Stimulated activated CD4-positive, alpha-beta T cell treated with anti-CD3 and anti-CD28 coated beads, Interleukin-2, amount 100 ng/mL, for 24 hours (primary cell): Measurements from ENCODE around the gene VIM.
A peak's percentile ranks its signal among the peaks of the same experiment; 100 is the strongest.

ENCODE experiments used
- DNase-seq, 2 donors: peaks; one replicate each; pipeline ENCODE4 v3.0.0-alpha.2; 2020

The VIM gene

DNA sequence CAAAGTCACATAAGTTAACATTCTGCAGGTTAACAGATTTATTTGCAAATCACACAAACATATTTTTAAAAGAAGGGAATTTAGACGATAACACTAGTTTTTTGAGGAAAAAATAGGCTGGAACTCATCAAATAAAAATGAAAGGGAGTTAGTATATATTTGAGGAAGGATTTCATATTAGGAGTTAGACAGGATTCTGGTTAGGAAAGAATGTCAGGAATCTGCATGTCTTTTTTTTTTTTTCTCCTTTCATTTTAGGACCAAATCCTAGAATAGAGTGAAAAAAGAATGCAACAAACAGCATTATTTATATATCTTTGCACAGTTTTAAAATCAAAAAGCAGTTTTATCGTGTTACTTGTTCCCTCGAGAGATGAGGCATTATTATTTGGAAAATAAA lies 17.7 kb upstream of the VIM start:
- no peak for DNase-seq

DNA sequence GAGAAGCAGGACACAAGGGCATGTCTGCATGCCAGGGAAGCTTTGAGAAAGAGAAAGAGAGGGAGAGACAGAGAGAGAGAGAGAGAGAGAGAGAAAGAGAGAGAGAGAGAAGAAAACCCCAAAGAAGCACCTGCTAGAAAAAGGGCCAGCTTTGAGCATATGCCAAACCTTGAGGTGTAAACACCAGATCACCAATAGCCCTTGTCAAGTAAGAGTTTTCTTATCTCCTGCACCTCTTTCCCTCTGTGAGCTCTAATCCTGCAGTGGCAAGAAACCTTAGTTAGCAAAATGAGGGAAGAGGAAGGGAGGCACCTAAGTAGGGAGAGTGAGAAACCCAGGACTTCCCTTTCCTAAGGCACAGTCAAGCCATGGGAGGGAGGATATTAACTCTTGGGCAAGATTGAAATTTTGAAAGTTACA lies 15.2 kb upstream of the VIM start:
- DNase-seq = no peak

DNA sequence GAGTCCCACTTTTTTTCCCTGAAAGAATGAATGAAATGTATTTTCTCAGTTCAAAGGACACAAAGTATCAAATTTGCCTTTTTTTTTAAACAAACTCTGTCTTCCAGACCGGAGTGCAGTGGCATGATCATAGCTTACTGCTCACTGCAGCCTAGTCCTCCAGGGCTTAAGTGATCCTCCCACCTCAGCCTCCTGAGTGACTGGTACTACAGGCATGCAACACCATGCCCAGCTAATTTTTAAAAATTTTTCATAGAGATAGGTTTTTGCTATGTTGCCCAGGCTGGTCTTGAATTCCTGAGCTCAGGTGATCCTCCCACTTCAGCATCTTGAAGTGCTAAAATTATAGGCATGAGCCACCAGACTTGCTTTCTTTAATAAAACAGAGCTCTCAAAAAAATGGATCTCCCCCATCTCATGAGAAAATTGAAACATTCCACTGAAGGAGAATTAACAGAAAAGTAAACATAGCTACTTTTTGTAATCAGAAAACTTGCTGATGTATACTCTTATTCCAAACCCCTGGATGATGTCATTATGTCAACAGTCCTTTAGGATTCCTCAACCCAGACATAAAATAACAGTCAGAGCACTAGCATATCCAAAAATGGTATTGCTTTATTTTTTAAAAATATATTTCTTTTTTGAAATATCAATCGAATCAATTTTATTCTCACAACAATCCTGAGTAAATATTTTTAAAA lies 14.2 kb upstream of the VIM start:
- DNase-seq = no peak

DNA sequence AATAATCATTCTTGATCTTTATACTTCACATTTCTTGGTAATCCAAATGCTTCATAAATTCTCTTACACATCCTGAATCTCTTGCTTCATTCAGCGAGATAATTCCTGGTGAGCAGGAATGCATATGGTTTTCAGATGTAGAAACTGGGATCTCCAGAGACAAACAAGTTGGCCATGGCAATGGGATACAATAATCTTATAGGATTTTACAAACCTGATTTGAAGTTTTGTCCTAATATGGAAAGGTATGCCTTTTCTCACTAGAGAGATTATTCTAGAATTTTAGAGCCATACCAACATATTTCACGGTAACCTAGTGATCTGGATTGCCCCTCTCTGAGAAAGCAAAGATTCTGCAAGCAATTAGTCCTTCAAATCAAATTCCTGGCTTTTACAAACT lies 13.5 kb upstream of the VIM start:
- DNase-seq = no peak

DNA sequence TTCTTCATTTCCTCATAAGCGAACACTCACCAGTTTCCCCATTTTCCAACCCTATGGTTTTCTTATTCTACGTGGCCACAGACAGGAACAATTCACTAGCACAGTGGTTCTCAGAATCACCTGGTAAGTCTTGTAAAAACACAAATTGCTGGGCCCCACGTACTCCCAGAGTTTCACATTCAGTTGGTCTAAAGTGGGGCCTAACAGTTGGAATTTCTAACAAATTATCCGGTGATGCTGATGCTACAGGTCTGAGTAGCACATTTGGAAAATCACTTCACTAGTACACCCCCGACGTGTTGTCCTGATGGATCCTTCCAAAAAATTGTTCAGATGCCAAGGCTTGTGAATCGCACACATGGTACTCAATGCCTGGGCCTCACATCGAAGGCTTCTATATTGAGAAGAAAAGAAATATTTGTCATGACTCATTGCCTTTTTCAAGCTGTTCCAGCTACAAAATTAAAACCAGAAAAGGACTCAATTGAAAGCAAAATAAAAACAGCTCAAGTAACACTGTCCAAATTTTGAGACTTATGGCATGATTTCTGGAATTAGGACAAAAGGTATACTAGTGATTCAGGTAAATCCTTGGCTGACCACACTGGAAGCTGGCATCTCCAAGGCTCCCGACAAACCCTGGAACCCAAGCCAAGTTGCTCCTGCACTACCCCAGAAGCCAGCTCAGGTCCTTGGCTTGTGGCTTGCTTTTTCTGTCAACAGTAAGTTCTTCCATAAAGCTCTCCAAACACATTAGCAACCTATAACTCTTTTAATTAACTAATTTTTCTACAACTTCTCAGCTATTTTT lies 12.9 kb upstream of the VIM start:
- no peak for DNase-seq

DNA sequence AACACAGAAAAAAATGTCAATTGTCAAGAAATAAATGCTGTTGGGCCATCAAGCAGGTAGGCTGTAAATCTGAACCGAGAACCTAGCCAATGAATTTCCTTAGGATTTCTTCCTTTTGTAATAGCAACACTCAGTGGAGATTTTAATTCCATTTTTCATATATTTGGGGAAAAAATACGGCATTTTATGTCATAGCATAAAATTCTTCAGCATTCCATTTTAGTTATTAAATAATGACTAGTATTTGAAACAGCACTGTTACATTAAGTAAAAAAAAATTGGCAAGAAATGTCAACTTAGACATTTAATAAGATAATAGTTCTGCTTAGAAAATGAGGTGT lies 12.3 kb upstream of the VIM start:
- DNase-seq = no peak

DNA sequence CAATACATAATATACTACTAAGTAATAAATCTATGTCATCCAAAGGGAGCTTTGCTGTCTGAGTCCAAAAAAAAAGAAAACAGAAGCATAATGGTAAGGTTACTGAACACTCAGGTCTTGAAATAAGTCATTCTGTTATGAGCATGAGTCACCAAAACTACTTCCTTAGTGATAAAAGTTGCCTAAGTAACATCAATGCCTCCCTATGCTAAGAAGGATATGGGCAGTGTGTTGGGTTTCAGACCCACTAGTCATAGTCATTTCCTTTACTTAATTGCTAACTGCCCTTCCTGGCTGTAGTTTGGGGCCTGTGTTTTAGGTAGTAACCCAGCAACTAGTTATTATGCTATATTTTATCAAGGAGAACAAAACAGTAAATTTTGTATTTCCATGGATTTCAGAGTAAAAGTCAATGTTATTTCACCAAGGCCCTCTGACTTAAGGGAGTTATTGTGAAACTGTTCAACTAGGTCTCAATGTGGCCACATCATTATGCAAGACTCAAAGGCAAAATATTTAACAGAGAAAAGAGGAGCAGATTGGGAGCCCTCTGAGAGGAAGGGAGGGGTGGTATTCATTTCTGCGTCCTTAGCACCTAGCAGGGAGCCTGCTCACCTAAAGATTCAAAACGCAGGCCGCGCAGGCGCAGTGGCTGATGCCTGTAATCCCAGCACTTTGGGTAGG lies 11.7 kb upstream of the VIM start:
- DNase-seq = no peak

DNA sequence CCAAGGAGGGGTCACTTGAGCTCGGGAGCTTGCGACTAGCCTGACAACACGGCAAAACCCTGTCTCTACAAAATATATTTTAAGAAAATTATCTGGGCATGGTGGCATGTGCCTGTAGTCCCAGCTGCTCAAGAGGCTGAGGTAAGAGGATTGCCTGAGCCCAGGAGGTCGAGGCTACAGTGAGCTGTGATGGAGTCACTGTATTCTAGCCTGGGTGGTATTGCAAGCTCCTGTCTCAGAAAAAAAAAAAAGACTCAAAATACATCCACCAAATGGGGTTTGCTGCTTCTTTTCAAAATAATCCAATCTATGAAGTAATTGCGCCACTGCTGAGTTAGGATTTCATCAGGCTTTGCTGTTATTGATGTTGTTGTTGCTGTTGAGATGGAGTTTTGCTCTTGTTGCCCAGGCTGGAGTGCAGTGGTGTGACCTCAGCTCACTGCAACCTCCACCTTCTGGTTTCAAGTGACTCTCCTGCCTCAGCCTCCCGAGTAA lies 11.1 kb upstream of the VIM start:
- no peak for DNase-seq

DNA sequence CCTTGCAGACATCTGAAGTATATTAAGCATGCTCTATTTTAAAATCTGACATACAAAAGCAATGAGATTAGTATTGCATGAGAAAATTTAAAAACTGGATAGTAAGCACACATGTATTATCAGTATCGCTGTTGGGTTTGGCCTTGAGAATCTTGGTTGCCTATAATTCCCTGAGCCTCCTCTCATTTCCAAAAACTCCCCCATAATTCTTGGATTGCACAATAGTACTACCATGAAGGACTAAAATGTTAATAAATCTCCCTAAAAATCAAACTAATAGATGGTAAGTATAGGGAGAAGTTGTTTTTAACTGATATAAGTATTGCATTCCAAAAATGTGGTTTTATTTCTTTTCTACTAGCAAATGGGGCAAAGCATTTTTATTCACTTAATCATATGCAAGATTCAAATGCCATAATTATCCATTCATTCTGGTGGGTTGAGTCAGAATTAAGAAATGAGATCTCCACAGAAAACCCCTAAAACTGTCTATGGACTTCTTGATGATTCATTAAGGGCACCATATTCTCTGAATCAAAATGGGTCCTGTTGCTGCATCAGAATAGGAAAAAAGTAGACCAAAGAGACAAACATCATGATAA lies 10.3 kb upstream of the VIM start:
- no peak for DNase-seq

DNA sequence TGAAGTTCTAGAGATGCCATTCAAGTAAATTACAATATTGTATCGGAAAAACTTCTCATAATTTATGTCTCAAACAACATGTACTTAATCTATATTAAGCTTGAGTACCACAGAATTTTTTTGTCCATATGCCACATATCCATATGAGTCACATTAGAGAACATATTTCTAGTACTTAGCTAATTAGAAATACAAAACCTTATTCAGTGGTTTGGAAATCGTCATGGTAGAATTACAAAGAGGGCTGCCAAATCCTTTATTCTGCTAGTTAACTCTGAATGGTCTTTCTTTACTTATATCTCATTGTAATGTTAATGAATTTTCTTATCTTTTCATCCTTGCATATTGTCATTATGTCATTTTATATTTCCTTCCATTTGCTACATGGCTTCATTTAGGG lies 9.0 kb upstream of the VIM start:
- DNase-seq = no peak

DNA sequence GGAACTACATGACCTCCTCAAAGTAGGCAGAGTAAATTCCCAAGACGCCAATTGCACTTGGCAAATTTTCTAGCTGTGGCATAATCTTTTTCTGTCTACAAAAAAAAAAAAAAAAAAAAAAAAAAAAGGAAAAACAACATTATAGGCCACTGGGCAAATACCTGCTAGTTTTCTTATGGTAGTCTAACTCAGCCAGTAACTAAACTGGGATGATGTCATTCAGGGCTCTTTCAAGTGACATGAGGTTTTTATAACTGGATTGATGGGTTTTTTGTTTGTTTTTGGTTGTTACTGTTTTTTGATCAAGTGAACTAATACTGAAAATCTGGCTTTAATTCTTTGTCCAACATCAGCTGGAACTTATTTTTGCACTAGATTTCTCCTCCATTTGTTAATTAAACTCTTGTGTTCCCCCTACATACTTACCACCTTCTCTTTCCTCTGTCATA lies 7.4 kb upstream of the VIM start:
- DNase-seq = no peak

DNA sequence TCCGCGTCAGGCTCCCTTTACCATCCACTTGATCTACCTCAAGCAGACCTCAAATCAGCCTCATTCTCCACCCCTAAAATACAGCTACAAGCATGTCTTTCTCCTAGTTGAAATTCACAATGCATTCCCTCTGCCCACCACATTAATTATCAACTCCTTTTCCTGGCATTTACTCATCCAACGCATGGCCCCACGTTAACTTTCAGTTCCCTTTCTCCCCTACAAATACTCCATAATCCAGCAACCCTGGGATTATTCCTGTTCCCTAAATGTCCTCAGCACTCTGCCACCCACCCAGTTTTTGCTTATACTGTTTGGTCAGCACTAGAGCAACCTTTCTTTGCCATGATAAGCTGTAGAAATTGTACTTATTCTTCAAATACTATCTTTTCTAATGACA lies 5.7 kb upstream of the VIM start:
- no peak for DNase-seq

DNA sequence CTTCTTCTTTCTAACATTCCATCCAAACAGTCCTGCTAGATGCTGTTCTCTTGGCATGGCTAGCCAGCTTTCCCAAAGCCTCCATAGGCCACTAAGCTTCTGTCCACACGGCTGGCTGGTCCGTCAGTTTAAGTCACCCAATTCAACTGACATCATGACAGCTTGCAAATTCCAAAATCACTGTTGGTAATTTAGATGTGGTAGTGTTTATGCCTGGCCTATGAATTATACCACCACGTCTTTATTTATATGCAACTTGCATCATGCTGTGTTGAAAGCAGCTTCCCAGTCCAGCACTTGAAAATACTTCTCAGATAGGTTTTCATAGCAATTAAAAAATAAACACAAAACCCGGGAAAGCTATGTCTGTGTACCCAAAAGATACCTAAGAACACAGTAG lies 2.2 kb upstream of the VIM start:
- no peak for DNase-seq

DNA sequence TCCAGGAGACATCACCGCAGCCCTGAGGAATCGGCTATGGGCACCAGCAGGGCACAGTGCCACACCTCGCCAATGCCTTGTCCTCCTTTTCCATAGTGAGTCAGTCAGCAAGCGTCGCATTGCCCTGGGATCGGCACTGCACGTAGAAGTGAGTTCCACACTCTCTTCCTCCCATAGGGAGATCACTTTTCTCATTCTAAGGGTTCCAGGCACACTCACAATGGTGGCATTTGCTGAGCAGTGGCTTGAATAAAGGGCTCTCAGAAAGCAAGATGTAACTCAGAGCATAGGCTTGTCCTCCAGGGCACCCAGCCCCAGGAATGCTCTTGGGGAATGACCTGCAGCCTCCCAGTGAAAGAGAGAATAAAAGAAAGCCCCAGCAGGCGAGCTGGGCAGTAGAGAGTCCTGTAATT lies 1.1 kb upstream of the VIM start:
- DNase-seq = no peak

DNA sequence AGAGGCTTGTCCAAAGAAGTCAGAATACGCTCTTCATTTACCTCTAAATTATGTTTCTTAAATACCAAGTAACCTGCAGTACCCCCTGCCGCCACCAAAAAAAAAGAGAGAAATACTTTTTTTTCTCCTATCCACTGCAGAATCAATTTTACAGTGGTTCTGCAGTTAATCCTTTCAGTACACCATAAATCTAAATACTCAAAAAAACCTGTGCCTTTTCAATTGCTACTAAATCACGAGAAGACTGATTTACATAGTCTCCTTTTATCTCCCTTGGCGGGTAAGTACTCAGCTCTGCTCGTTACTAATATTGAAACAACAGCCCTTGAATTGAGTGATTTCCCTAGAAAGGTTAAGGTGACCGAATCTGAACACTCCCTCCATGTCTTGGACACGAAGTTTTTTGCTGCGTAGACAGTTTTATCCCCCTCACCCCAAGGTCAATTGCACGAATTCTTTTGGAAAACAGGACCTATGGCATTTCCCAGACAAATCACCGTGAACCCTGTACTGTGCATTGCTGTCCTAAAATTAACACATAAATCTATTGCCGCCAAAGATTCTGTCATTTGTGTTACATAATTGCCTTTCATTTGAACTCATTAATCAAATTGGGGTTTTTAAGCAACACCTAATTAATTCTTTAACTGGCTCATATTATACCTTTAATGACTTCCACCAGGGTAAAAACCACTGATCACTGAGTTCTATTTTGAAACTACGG lies 512 bp upstream of the VIM start:
- DNase-seq = peak in 1 of 2 donors; percentile 41

DNA sequence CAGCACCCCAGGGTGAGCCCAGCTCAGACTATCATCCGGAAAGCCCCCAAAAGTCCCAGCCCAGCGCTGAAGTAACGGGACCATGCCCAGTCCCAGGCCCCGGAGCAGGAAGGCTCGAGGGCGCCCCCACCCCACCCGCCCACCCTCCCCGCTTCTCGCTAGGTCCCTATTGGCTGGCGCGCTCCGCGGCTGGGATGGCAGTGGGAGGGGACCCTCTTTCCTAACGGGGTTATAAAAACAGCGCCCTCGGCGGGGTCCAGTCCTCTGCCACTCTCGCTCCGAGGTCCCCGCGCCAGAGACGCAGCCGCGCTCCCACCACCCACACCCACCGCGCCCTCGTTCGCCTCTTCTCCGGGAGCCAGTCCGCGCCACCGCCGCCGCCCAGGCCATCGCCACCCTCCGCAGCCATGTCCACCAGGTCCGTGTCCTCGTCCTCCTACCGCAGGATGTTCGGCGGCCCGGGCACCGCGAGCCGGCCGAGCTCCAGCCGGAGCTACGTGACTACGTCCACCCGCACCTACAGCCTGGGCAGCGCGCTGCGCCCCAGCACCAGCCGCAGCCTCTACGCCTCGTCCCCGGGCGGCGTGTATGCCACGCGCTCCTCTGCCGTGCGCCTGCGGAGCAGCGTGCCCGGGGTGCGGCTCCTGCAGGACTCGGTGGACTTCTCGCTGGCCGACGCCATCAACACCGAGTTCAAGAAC lies 1.1 kb downstream of the VIM start:
- peak; percentile 57 to 60 for DNase-seq

DNA sequence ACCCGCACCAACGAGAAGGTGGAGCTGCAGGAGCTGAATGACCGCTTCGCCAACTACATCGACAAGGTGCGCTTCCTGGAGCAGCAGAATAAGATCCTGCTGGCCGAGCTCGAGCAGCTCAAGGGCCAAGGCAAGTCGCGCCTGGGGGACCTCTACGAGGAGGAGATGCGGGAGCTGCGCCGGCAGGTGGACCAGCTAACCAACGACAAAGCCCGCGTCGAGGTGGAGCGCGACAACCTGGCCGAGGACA lies 1.6 kb downstream of the VIM start:
- DNase-seq = no peak

DNA sequence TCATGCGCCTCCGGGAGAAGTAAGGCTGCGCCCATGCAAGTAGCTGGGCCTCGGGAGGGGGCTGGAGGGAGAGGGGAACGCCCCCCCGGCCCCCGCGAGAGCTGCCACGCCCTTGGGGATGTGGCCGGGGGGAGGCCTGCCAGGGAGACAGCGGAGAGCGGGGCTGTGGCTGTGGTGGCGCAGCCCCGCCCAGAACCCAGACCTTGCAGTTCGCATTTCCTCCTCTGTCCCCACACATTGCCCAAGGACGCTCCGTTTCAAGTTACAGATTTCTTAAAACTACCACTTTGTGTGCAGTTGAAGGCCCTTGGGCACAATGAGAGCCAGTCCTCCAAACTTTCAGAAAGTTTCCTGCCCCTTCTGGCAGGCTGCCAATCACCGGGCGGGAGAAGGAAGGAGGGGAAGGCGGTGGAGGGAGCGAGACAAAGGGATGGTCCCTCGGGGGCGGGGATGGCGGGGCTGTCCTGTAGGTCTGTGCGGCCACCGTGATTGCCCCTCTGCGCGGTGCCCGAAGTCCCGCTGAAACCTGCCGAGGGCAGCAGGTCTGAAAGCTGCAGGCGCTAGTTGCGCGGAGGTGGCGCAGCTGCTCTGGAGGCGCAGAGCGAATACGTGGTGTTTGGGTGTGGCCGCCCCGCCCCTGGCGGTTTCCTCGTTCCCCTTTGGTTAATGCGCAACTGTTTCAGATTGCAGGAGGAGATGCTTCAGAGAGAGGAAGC lies 2.1 kb downstream of the VIM start:
- DNase-seq = peak; percentile 87 to 91

DNA sequence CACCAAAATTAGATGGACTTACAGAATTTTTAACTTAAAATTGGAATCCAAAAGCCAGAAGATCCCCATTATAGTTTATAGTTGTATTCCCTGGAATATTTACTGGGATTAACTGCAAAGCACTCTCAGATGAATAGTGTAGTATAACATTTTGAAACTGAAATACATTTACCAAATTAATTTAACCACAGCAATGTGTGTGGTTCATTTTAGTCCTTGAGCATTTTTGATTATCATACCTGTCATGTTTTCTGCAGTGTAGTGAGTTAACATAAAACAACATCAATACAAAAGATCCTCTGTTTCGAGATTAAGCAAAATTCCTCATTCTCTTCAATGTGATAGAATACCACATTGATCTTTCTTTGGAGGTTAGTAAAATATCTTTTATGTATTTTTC lies 3.7 kb downstream of the VIM start:
- DNase-seq = no peak

DNA sequence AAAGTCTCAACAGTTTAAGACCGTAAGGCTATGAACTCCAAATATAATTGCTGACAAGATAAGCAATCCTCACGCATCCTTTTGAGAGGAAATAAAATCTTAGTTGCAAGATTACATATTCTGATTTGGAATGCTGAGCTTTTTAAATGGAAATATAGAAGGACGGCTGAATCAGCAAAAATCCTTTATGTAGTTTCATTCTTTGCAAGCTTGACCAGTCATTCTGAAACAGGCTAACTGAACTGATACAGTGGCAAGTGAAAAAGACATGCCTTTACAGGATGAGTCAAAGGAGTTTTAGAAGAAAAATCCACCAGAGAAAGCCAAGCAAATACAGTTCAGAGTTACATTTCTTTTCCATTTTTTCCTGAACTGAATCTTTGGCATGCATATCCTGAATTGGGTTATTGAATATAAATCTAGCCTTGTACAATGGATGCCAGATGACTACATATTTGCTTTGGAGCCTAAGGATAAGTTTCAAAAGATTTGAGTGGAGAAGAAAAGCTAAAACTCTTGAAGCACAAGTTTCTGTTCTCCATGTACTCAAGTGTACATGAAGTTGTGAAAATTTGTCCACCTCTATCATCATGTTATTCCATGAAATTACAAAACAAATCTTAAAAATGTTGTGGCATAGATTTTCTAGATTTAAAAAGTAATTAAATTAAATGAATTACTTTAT lies 4.4 kb downstream of the VIM start:
- no peak for DNase-seq
